ENCODE data around the gene TRIM47. TPM values are rescaled to one million over a fixed set of nuclear protein-coding genes. Genes with fewer than 3 reads are reported as not detected.

The TRIM47 gene
- total RNA-seq, 1 experiment from 2014 or later: 2.5 TPM

GRCh38 chr17:75845058-75845711 lies 33.2 kb downstream of the TRIM47 start:
- Histone ChIP-seq H3K36me3 (ENCODE audit: control insufficient read depth, insufficient read depth, low read length) (peaks cover 8% of the 10 kb centered on the region), H3K4me1 (peaks cover 41% of the 10 kb centered on the region), H3K9me3 (no peaks in the 10 kb centered on the region), H3K27me3 (replicated peaks; ENCODE audit: control insufficient read depth, insufficient read depth, low read length) (no peaks in the 10 kb centered on the region), H3K4me3 (ENCODE audit: low read depth, low read length) (no peak overlapping the region)
- DNase-seq: peak; percentile 85 to 89
- Mint-ChIP-seq H3K27me3 (ENCODE audit: insufficient read depth, unreplicated experiment) (no peaks in the 10 kb centered on the region), H3K27ac (ENCODE audit: unreplicated experiment) (peak overlapping the region; percentile 93), H3K4me1 (ENCODE audit: low read depth, unreplicated experiment) (peaks cover 26% of the 10 kb centered on the region), H3K4me3 (ENCODE audit: unreplicated experiment) (no peak overlapping the region), H3K36me3 (ENCODE audit: insufficient read depth, unreplicated experiment) (peaks cover 27% of the 10 kb centered on the region), H3K9me3 (ENCODE audit: unreplicated experiment) (no peaks in the 10 kb centered on the region)
- ChIA-PET CTCF (interaction anchor here (0.5 to 2.8 kb wide), 7 partner anchors 10 to 166 kb away, joined by 3 to 34 read pairs (median 4); partner anchors contain the start of gene WBP2), POLR2A (interaction anchor here (2.5 to 3.7 kb wide), 2 partner anchors 10 to 65 kb away, joined by 15 to 30 read pairs; partner anchors contain the start of gene WBP2)
- TF ChIP-seq, protein P1, sequence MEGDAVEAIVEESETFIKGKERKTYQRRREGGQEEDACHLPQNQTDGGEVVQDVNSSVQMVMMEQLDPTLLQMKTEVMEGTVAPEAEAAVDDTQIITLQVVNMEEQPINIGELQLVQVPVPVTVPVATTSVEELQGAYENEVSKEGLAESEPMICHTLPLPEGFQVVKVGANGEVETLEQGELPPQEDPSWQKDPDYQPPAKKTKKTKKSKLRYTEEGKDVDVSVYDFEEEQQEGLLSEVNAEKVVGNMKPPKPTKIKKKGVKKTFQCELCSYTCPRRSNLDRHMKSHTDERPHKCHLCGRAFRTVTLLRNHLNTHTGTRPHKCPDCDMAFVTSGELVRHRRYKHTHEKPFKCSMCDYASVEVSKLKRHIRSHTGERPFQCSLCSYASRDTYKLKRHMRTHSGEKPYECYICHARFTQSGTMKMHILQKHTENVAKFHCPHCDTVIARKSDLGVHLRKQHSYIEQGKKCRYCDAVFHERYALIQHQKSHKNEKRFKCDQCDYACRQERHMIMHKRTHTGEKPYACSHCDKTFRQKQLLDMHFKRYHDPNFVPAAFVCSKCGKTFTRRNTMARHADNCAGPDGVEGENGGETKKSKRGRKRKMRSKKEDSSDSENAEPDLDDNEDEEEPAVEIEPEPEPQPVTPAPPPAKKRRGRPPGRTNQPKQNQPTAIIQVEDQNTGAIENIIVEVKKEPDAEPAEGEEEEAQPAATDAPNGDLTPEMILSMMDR (IDR thresholded peaks at IDR 0.05; ENCODE audit: insufficient read depth in 1 of 2, low read depth in 1 of 2, low read length in 1 of 2, severe bottlenecking in 1 of 2, unreplicated experiment in 1 of 2): peak; percentile 72 to 86
- intact Hi-C loops (cut with micrococcal nuclease; ENCODE audit: unreplicated experiment): no loop called here
- BruUV-seq (replicated peaks): no TSS peak

- Mint-ChIP-seq H3K27me3 (ENCODE audit: insufficient read depth, unreplicated experiment) (no peaks in the 10 kb centered on the region), H3K9me3 (ENCODE audit: unreplicated experiment) (no peaks in the 10 kb centered on the region), H3K4me3 (ENCODE audit: unreplicated experiment) (no peak overlapping the region), H3K36me3 (ENCODE audit: insufficient read depth, unreplicated experiment) (peaks cover 21% of the 10 kb centered on the region), H3K27ac (ENCODE audit: unreplicated experiment) (peak overlapping the region; percentile 93), H3K4me1 (ENCODE audit: low read depth, unreplicated experiment) (peaks cover 26% of the 10 kb centered on the region)
- intact Hi-C loops (cut with micrococcal nuclease; ENCODE audit: unreplicated experiment): no loop called here
- no peaks in the 10 kb centered on the region for H3K27me3 ChIP-seq (replicated peaks; ENCODE audit: control insufficient read depth, insufficient read depth, low read length)
- DNase-seq: peak; percentile 56 to 83
- peaks cover 41% of the 10 kb centered on the region for H3K4me1 ChIP-seq
- H3K4me3 ChIP-seq (ENCODE audit: low read depth, low read length): no peak overlapping the region
- H3K9me3 ChIP-seq: no peaks in the 10 kb centered on the region
- TF ChIP-seq, protein P1 (IDR thresholded peaks at IDR 0.05; ENCODE audit: insufficient read depth in 1 of 2, low read depth in 1 of 2, low read length in 1 of 2, severe bottlenecking in 1 of 2, unreplicated experiment in 1 of 2): no peak
- ChIA-PET POLR2A (interaction anchor here (2.5 to 3.7 kb wide), 2 partner anchors 11 to 65 kb away, joined by 15 to 30 read pairs; partner anchors contain the start of gene WBP2), CTCF (interaction anchor here (0.6 to 2.8 kb wide), 2 partner anchors 11 to 167 kb away, joined by 3 to 34 read pairs; partner anchors contain the start of gene WBP2)
- peaks cover 8% of the 10 kb centered on the region for H3K36me3 ChIP-seq (ENCODE audit: control insufficient read depth, insufficient read depth, low read length)
- no TSS peak for BruUV-seq (replicated peaks)
These were observed 33.8 kb downstream of the TRIM47 start for GRCh38 chr17:75844530-75845057.

- TF ChIP-seq, protein P1 (IDR thresholded peaks at IDR 0.05; ENCODE audit: insufficient read depth in 1 of 2, low read depth in 1 of 2, low read length in 1 of 2, severe bottlenecking in 1 of 2, unreplicated experiment in 1 of 2): no peak
- H3K4me3 Mint-ChIP-seq (ENCODE audit: unreplicated experiment): no peak within 1 kb of the TSS
- CTCF ChIA-PET: interaction anchor here (0.6 to 1.2 kb wide), 4 partner anchors 11 to 79 kb away, joined by 3 to 5 read pairs (median 3); partner anchors contain the start of genes GALK1 and WBP2
- H3K36me3 Mint-ChIP-seq (ENCODE audit: insufficient read depth, unreplicated experiment): peaks cover 17% of the 10 kb centered on the region
- H3K27me3 Mint-ChIP-seq (ENCODE audit: insufficient read depth, unreplicated experiment): no peaks in the 10 kb centered on the region
- Histone ChIP-seq H3K27me3 (replicated peaks; ENCODE audit: control insufficient read depth, insufficient read depth, low read length) (no peaks in the 10 kb centered on the region), H3K9me3 (no peaks in the 10 kb centered on the region), H3K4me3 (ENCODE audit: low read depth, low read length) (no peak within 1 kb of the TSS), H3K4me1 (peaks cover 41% of the 10 kb centered on the region), H3K36me3 (ENCODE audit: control insufficient read depth, insufficient read depth, low read length) (peaks cover 5% of the 10 kb centered on the region)
- H3K4me1 Mint-ChIP-seq (ENCODE audit: low read depth, unreplicated experiment): peaks cover 26% of the 10 kb centered on the region
- POLR2A ChIA-PET: interaction anchor here (2.5 to 3.7 kb wide), 2 partner anchors 11 to 64 kb away, joined by 15 to 30 read pairs; partner anchors contain the start of gene WBP2
- BruUV-seq (replicated peaks): no TSS peak
- intact Hi-C loops (cut with micrococcal nuclease; ENCODE audit: unreplicated experiment): no loop called here
- DNase-seq: peak in 1 of 2 experiments; percentile 25
- H3K27ac Mint-ChIP-seq (ENCODE audit: unreplicated experiment): peak within 1 kb of the TSS; percentile 93
- H3K9me3 Mint-ChIP-seq (ENCODE audit: unreplicated experiment): no peaks in the 10 kb centered on the region
These were observed 34.5 kb downstream of the TRIM47 start, which contains the start of gene UNC13D for GRCh38 chr17:75843577-75844529. TSS of gene UNC13D (minus strand) at chr17:75844404. CDS start at chr17:75844337, 67 bp downstream.
